SU-DHL-6 (cell line): ENCODE results near the gene TSSK3.

Experiments used
- H2AFZ ChIP-seq: fragments of 200-600 bp; sonication (generic); 2 replicates; pipeline ENCODE4 v1.6.1; 2014; ENCODE audit warnings: low read depth, mild to moderate bottlenecking, moderate library complexity, mixed read lengths, antibody characterized with exemption, low read length; ENCODE audit not compliant: severe bottlenecking
- H3F3A ChIP-seq: fragments of 200-600 bp; shearing (Covaris generic); 2 replicates; pipeline ENCODE4 v1.6.0; 2016; ENCODE audit warnings: antibody characterized with exemption, mild to moderate bottlenecking; ENCODE audit not compliant: insufficient read depth
- H3K27ac ChIP-seq: fragments of 200-600 bp; sonication (generic); 2 replicates; pipeline ENCODE4 v1.5.1; 2016; ENCODE audit warnings: low read depth, mild to moderate bottlenecking, low read length, moderate library complexity, mixed read lengths
- H3K27me3 ChIP-seq: fragments of 200-600 bp; sonication (generic), shearing (Covaris generic); 2 replicates; pipeline ENCODE4 v1.6.0; 2014; ENCODE audit warnings: mild to moderate bottlenecking, low read length
- H3K36me3 ChIP-seq: fragments of 200-600 bp; sonication (generic); 2 replicates; pipeline ENCODE4 v1.6.1; 2014; ENCODE audit warnings: mild to moderate bottlenecking, low read length, mixed read lengths
- H3K4me2 ChIP-seq: fragments of 300-600, 200-600 bp; shearing (Covaris generic), sonication (generic); 2 replicates; pipeline ENCODE4 v1.6.0; 2014; ENCODE audit warnings: low read length, low read depth, mild to moderate bottlenecking; ENCODE audit not compliant: poor library complexity, severe bottlenecking
- H3K4me3 ChIP-seq: fragments of 200-600 bp; sonication (generic); 2 replicates; pipeline ENCODE4 v1.5.1; 2014; ENCODE audit warnings: antibody characterized with exemption, low read length, mild to moderate bottlenecking, mixed read lengths; ENCODE audit not compliant: insufficient read depth, poor library complexity, severe bottlenecking
- H3K79me2 ChIP-seq: fragments of 200-600 bp; sonication (generic); 2 replicates; pipeline ENCODE4 v1.6.1; 2014; ENCODE audit warnings: mild to moderate bottlenecking, low read length, moderate library complexity; ENCODE audit not compliant: insufficient read depth
- H3K9ac ChIP-seq: fragments of 200-600 bp; sonication (generic); 2 replicates; pipeline ENCODE4 v1.7.0; 2014; ENCODE audit warnings: mild to moderate bottlenecking, low read length
- H3K9me2 ChIP-seq: fragments of 200-600 bp; sonication (generic); replicated peaks from 2 replicates; pipeline ENCODE4 v1.6.1; 2014; ENCODE audit warnings: low read length; ENCODE audit not compliant: insufficient read depth
- H3K9me3 ChIP-seq: fragments of 200-600 bp; sonication (generic); 2 replicates; pipeline ENCODE4 v1.6.1; 2014; ENCODE audit warnings: low read length, mixed read lengths; ENCODE audit not compliant: insufficient read depth
- H4K20me1 ChIP-seq: fragments of 200-600 bp; sonication (generic); 2 replicates; pipeline ENCODE4 v1.6.1; 2014; ENCODE audit warnings: low read depth, mild to moderate bottlenecking, antibody characterized with exemption, low read length, moderate library complexity, mixed read lengths
- EZH2phosphoT487 ChIP-seq: fragments of 200-600 bp; sonication (generic), shearing (Covaris generic); conservative IDR thresholded peaks from 2 replicates; pipeline ENCODE4 v1.6.1; 2018; ENCODE audit warnings: mild to moderate bottlenecking, antibody characterized with exemption, low read length, moderate library complexity, mixed read lengths
- TF ChIP-seq, protein P1 (sequence below): fragments of 200-600 bp; sonication (generic); IDR thresholded peaks from one replicate; pipeline ENCODE4 v1.5.1; 2017; ENCODE audit warnings: antibody characterized with exemption, mild to moderate bottlenecking, low read length, moderate library complexity; ENCODE audit not compliant: insufficient read depth, poor library complexity, severe bottlenecking

The TSSK3 gene

DNA sequence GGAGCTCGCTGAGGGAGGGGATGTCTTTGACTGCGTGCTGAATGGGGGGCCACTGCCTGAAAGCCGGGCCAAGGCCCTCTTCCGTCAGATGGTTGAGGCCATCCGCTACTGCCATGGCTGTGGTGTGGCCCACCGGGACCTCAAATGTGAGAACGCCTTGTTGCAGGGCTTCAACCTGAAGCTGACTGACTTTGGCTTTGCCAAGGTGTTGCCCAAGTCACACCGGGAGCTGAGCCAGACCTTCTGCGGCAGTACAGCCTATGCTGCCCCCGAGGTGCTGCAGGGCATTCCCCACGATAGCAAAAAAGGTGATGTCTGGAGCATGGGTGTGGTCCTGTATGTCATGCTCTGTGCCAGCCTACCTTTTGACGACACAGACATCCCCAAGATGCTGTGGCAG lies 1.4 kb downstream of the TSSK3 start:
- Histone ChIP-seq H3K36me3 (no peaks in the 10 kb centered on the region), H3K79me2 (no peaks in the 10 kb centered on the region), H3K9ac (no peak overlapping the region), H4K20me1 (no peaks in the 10 kb centered on the region), H2AFZ (no peak overlapping the region), H3K27me3 (no peaks in the 10 kb centered on the region), H3K9me2 (no peaks in the 10 kb centered on the region), H3K4me2 (no peak overlapping the region), H3K9me3 (no peaks in the 10 kb centered on the region), H3K27ac (no peak overlapping the region), H3F3A (no peaks in the 10 kb centered on the region), H3K4me3 (no peak overlapping the region)
- no peak for TF ChIP-seq EZH2phosphoT487
- TF ChIP-seq, protein P1, sequence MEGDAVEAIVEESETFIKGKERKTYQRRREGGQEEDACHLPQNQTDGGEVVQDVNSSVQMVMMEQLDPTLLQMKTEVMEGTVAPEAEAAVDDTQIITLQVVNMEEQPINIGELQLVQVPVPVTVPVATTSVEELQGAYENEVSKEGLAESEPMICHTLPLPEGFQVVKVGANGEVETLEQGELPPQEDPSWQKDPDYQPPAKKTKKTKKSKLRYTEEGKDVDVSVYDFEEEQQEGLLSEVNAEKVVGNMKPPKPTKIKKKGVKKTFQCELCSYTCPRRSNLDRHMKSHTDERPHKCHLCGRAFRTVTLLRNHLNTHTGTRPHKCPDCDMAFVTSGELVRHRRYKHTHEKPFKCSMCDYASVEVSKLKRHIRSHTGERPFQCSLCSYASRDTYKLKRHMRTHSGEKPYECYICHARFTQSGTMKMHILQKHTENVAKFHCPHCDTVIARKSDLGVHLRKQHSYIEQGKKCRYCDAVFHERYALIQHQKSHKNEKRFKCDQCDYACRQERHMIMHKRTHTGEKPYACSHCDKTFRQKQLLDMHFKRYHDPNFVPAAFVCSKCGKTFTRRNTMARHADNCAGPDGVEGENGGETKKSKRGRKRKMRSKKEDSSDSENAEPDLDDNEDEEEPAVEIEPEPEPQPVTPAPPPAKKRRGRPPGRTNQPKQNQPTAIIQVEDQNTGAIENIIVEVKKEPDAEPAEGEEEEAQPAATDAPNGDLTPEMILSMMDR = no peak

DNA sequence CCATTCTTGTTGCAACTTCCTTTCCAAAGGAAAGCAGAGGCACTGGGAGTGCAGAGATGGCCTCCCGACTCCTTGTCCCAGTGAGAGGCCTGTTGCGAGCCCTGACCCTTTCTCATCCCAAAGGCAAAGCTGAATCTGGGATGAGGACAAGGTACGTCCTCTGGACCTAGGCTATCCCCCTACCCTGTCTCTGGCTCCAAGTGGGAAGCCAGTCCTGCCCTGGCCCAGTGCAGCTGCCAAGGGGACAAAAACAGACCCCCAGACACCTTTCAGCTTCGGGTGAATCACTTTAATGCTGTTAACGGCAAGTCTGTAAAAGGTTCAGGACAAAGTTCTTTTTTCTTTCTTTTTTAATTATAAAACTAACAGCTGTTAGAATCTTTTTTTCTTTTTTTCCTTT lies 2.5 kb downstream of the TSSK3 start:
- H3K36me3 ChIP-seq = no peaks in the 10 kb centered on the region
- H4K20me1 ChIP-seq = no peaks in the 10 kb centered on the region
- no peak overlapping the region for H3K27ac ChIP-seq
- no peak overlapping the region for H3K4me2 ChIP-seq
- H3K4me3 ChIP-seq = no peak overlapping the region
- H3K9ac ChIP-seq = no peak overlapping the region
- H3K79me2 ChIP-seq = no peaks in the 10 kb centered on the region
- H3K27me3 ChIP-seq = no peaks in the 10 kb centered on the region
- H3K9me3 ChIP-seq = no peaks in the 10 kb centered on the region
- H2AFZ ChIP-seq = no peak overlapping the region
- H3F3A ChIP-seq = no peaks in the 10 kb centered on the region
- TF ChIP-seq, protein P1 = no peak
- no peak for TF ChIP-seq EZH2phosphoT487
- H3K9me2 ChIP-seq = no peaks in the 10 kb centered on the region

DNA sequence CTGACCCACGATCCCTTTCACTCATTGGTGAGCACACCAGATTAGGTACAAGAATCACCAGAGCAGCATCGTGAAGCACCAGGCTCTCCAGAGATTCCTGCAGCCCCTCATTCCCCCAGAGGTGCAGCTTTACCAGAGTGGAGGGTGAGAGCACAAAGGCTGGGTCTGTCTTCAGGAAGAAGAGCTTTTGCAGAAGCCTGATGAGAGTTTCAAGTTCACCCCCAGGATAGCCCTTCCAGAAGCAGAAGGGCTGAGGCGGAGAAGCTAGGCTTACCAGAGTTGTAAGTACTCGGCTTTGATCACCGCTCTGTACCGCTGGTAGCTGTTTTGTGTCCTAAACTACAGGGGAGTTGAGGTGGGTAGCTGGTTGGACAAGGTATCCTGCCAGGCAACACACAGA lies 3.1 kb downstream of the TSSK3 start:
- H3K9ac ChIP-seq = no peak overlapping the region
- no peaks in the 10 kb centered on the region for H3K79me2 ChIP-seq
- no peak overlapping the region for H3K27ac ChIP-seq
- H3K4me2 ChIP-seq = no peak overlapping the region
- H3F3A ChIP-seq = no peaks in the 10 kb centered on the region
- H3K27me3 ChIP-seq = no peaks in the 10 kb centered on the region
- H2AFZ ChIP-seq = no peak overlapping the region
- H3K4me3 ChIP-seq = no peak overlapping the region
- no peaks in the 10 kb centered on the region for H4K20me1 ChIP-seq
- no peaks in the 10 kb centered on the region for H3K9me2 ChIP-seq
- no peaks in the 10 kb centered on the region for H3K9me3 ChIP-seq
- TF ChIP-seq EZH2phosphoT487 = no peak
- TF ChIP-seq, protein P1 = no peak
- no peaks in the 10 kb centered on the region for H3K36me3 ChIP-seq
